DOHH2 (cell line): ENCODE measurements around the gene FLNB.

Experiments used
- H3F3A ChIP-seq: fragments of 200-600 bp; sonication (generic), shearing (Covaris generic); 2 replicates; pipeline ENCODE4 v1.6.0; 2016; ENCODE audit warnings: antibody characterized with exemption, mild to moderate bottlenecking; ENCODE audit not compliant: control insufficient read depth, insufficient read depth
- H3K27ac ChIP-seq: fragments of 200-600 bp; sonication (generic); 2 replicates; pipeline ENCODE4 v1.5.1; 2014; ENCODE audit warnings: low read depth, mild to moderate bottlenecking, low read length, moderate library complexity
- H3K27me3 ChIP-seq: fragments of 200-600 bp; sonication (generic); 2 replicates; pipeline ENCODE4 v1.6.1; 2014; ENCODE audit warnings: mild to moderate bottlenecking, low read length, mixed read lengths; ENCODE audit not compliant: control insufficient read depth
- H3K36me3 ChIP-seq: fragments of 200-600 bp; sonication (generic); 2 replicates; pipeline ENCODE4 v1.6.1; 2014; ENCODE audit warnings: mild to moderate bottlenecking, low read length, moderate library complexity, mixed read lengths; ENCODE audit not compliant: control insufficient read depth
- H3K4me1 ChIP-seq: fragments of 200-600 bp; sonication (generic); 2 replicates; pipeline ENCODE4 v1.6.1; 2014; ENCODE audit warnings: mild to moderate bottlenecking, low read length, mixed read lengths; ENCODE audit not compliant: control insufficient read depth
- H3K4me2 ChIP-seq: fragments of 200-600 bp; sonication (generic); 2 replicates; pipeline ENCODE4 v1.6.0; 2014; ENCODE audit warnings: mild to moderate bottlenecking, low read length, moderate library complexity
- H3K4me3 ChIP-seq: fragments of 200-600 bp; sonication (generic); 2 replicates; pipeline ENCODE4 v1.5.1; 2014; ENCODE audit warnings: mild to moderate bottlenecking, low read length, mixed read lengths
- H3K79me2 ChIP-seq: fragments of 200-600 bp; sonication (generic); 2 replicates; pipeline ENCODE4 v1.6.1; 2014; ENCODE audit warnings: mild to moderate bottlenecking, low read length, mixed read lengths; ENCODE audit not compliant: control insufficient read depth
- H3K9me2 ChIP-seq: fragments of 200-600 bp; sonication (generic); replicated peaks from 2 replicates; pipeline ENCODE4 v1.6.1; 2014; ENCODE audit warnings: mild to moderate bottlenecking, low read length, mixed read lengths; ENCODE audit not compliant: control insufficient read depth
- H3K9me3 ChIP-seq: fragments of 200-600 bp; sonication (generic); 2 replicates; pipeline ENCODE4 v1.6.1; 2014; ENCODE audit warnings: antibody characterized with exemption, low read length, mixed read lengths; ENCODE audit not compliant: control insufficient read depth, insufficient read depth
- H4K20me1 ChIP-seq: fragments of 200-600 bp; sonication (generic); 2 replicates; pipeline ENCODE4 v1.6.0; 2014; ENCODE audit warnings: low read depth, mild to moderate bottlenecking, antibody characterized with exemption, low read length, moderate library complexity; ENCODE audit not compliant: control insufficient read depth, insufficient read depth
- CTCF ChIP-seq: fragments of 200-600 bp; sonication (generic); IDR thresholded peaks from one replicate; pipeline ENCODE4 v1.5.1; 2014; ENCODE audit warnings: antibody characterized with exemption, mild to moderate bottlenecking, low read depth, low read length; ENCODE audit not compliant: poor library complexity, severe bottlenecking
- EZH2phosphoT487 ChIP-seq: fragments of 200-600 bp; sonication (generic); IDR thresholded peaks from 2 replicates; pipeline ENCODE4 v1.6.1; 2017; ENCODE audit warnings: borderline replicate concordance, mild to moderate bottlenecking, antibody characterized with exemption, low read length, moderate library complexity, mixed read lengths

FLNB gene

GRCh38 chr3:58025837-58026569 lies 17.8 kb downstream of the FLNB start:
- Histone ChIP-seq H3K9me3 (no peaks in the 10 kb centered on the region), H3K27ac (no peak overlapping the region), H3F3A (no peaks in the 10 kb centered on the region), H3K9me2 (no peaks in the 10 kb centered on the region), H4K20me1 (no peaks in the 10 kb centered on the region), H3K27me3 (no peaks in the 10 kb centered on the region), H3K4me1 (no peaks in the 10 kb centered on the region), H3K4me2 (no peak overlapping the region), H3K79me2 (peaks cover 2% of the 10 kb centered on the region; the same call in 1 of the 2 replicates), H3K4me3 (no peak overlapping the region), H3K36me3 (no peaks in the 10 kb centered on the region)
- TF ChIP-seq EZH2phosphoT487 (no peak), CTCF (no peak)

GRCh38 chr3:58026598-58026997 lies 18.4 kb downstream of the FLNB start:
- H3K27me3 ChIP-seq: no peaks in the 10 kb centered on the region
- H3K4me1 ChIP-seq: no peaks in the 10 kb centered on the region
- no peaks in the 10 kb centered on the region for H4K20me1 ChIP-seq
- H3K4me3 ChIP-seq: no peak overlapping the region
- no peaks in the 10 kb centered on the region for H3K9me2 ChIP-seq
- no peaks in the 10 kb centered on the region for H3F3A ChIP-seq
- H3K27ac ChIP-seq: no peak overlapping the region
- no peak overlapping the region for H3K4me2 ChIP-seq
- no peaks in the 10 kb centered on the region for H3K36me3 ChIP-seq
- no peaks in the 10 kb centered on the region for H3K9me3 ChIP-seq
- H3K79me2 ChIP-seq: no peaks in the 10 kb centered on the region; the same call in 1 of the 2 replicates
- TF ChIP-seq EZH2phosphoT487 (no peak), CTCF (no peak)

GRCh38 chr3:58027704-58028317 lies 19.6 kb downstream of the FLNB start:
- H3K4me3 ChIP-seq: no peak overlapping the region
- H4K20me1 ChIP-seq: no peaks in the 10 kb centered on the region
- H3K27ac ChIP-seq: no peak overlapping the region
- no peaks in the 10 kb centered on the region for H3F3A ChIP-seq
- H3K4me2 ChIP-seq: no peak overlapping the region
- no peaks in the 10 kb centered on the region for H3K36me3 ChIP-seq
- no peaks in the 10 kb centered on the region for H3K9me2 ChIP-seq
- TF ChIP-seq CTCF (no peak), EZH2phosphoT487 (no peak)
- H3K27me3 ChIP-seq: no peaks in the 10 kb centered on the region
- H3K4me1 ChIP-seq: no peaks in the 10 kb centered on the region
- no peaks in the 10 kb centered on the region for H3K9me3 ChIP-seq
- H3K79me2 ChIP-seq: no peaks in the 10 kb centered on the region; the same call in 1 of the 2 replicates
